ENCODE results near the gene KCTD13.

The KCTD13 gene

DNA sequence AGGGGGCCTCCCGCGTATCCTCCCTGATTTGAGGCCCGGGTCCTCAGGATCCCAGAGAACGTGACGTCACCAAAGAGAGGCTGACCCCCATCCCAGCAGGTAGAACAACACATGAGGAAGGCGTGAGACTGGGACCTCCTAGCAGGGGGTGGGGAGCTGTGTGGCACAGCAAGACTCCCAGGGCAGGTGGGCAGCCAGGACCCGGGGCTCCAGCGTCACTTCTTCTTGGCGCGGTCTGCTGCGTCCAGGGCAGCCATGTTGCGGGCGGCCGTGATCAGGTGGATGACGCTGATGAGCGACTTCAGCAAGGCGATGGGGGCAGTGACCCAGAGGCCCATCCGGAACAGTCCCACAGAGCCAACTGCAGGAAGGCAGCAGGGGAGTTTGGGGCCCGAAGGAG, 67.1 kb downstream of the KCTD13 start:
- no peak overlapping the region for H3K9ac ChIP-seq (ENCODE audit: low read depth, low read length)
- H3K79me2 ChIP-seq (ENCODE audit: insufficient read depth, low read length) = peaks cover 24% of the 10 kb centered on the region
- H4K20me1 ChIP-seq (ENCODE audit: insufficient read depth, low read length) = no peaks in the 10 kb centered on the region
- no peak for DNase-seq
- ATAC-seq (ENCODE audit: insufficient read depth, low read depth) = no peak
- H3K4me1 ChIP-seq (ENCODE audit: insufficient read depth, low read length) = peaks cover 25% of the 10 kb centered on the region
- no peak overlapping the region for H3K27ac ChIP-seq (ENCODE audit: low read length)
- no peak overlapping the region for H3K4me2 ChIP-seq (ENCODE audit: insufficient read depth, low read length)
- no peak overlapping the region for H2AFZ ChIP-seq (ENCODE audit: low read depth, low read length)
- TF ChIP-seq, protein P1, sequence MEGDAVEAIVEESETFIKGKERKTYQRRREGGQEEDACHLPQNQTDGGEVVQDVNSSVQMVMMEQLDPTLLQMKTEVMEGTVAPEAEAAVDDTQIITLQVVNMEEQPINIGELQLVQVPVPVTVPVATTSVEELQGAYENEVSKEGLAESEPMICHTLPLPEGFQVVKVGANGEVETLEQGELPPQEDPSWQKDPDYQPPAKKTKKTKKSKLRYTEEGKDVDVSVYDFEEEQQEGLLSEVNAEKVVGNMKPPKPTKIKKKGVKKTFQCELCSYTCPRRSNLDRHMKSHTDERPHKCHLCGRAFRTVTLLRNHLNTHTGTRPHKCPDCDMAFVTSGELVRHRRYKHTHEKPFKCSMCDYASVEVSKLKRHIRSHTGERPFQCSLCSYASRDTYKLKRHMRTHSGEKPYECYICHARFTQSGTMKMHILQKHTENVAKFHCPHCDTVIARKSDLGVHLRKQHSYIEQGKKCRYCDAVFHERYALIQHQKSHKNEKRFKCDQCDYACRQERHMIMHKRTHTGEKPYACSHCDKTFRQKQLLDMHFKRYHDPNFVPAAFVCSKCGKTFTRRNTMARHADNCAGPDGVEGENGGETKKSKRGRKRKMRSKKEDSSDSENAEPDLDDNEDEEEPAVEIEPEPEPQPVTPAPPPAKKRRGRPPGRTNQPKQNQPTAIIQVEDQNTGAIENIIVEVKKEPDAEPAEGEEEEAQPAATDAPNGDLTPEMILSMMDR (IDR thresholded peaks at IDR 0.05; ENCODE audit: borderline replicate concordance, extremely low read depth, low read length, poor library complexity, severe bottlenecking) = no peak
- TF ChIP-seq EZH2 (IDR thresholded peaks at IDR 0.05; ENCODE audit: borderline replicate concordance, low read depth, low read length, severe bottlenecking) = no peak
- no peaks in the 10 kb centered on the region for H3K9me3 ChIP-seq (ENCODE audit: insufficient read depth, low read length, severe bottlenecking)
- H3K36me3 ChIP-seq (ENCODE audit: insufficient read depth, low read length) = peaks cover 28% of the 10 kb centered on the region
- no peaks in the 10 kb centered on the region for H3K27me3 ChIP-seq (ENCODE audit: insufficient read depth, low read length, poor library complexity)
- H3K4me3 ChIP-seq (ENCODE audit: low read depth in 1 of 2, low read length in 2 of 2) = no peak overlapping the region

DNA sequence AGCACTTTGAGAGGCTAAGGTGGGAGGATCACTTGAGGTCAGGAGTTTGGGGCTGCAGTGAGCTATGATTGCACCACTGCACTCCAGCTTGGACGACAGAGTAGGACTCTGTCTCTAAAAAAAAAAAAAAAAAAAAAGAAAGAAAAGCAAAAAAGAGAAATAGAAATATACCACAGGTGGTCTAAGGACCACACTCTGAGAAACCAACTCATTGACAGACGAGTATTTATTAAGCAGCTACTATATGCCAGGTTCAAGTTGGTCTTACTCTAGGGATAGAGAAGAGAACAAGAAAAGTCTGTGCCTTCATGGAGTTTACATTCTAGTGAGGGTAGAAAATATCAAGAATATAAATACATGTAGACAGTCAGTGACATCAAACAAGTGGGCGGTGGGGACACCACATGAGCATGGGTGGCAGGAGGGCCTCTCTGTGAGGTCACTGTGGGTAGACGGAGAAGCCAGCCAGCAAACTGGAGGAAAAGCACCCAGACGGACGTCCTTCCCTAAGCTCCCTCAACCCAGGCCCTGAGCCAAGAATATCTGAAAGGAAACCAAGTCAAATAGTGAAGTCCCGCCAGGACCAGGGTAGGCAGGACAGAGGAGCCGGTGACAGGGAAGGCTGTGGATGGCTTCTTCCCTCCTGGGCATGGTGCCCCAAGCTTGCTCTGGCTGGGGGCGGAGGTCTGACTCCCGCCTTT, 67.7 kb downstream of the KCTD13 start:
- Histone ChIP-seq H3K9ac (ENCODE audit: low read depth, low read length) (no peak overlapping the region), H3K4me1 (ENCODE audit: insufficient read depth, low read length) (peaks cover 19% of the 10 kb centered on the region), H3K4me2 (ENCODE audit: insufficient read depth, low read length) (no peak overlapping the region), H3K27ac (ENCODE audit: low read length) (no peak overlapping the region), H3K27me3 (ENCODE audit: insufficient read depth, low read length, poor library complexity) (no peaks in the 10 kb centered on the region), H3K36me3 (ENCODE audit: insufficient read depth, low read length) (peaks cover 28% of the 10 kb centered on the region), H3K79me2 (ENCODE audit: insufficient read depth, low read length) (peaks cover 24% of the 10 kb centered on the region), H3K4me3 (ENCODE audit: low read depth in 1 of 2, low read length in 2 of 2) (no peak overlapping the region), H4K20me1 (ENCODE audit: insufficient read depth, low read length) (no peaks in the 10 kb centered on the region), H3K9me3 (ENCODE audit: insufficient read depth, low read length, severe bottlenecking) (no peaks in the 10 kb centered on the region), H2AFZ (ENCODE audit: low read depth, low read length) (no peak overlapping the region)
- ATAC-seq (ENCODE audit: insufficient read depth, low read depth) (no peak), DNase-seq (no peak)
- TF ChIP-seq, protein P1 (IDR thresholded peaks at IDR 0.05; ENCODE audit: borderline replicate concordance, extremely low read depth, low read length, poor library complexity, severe bottlenecking) = no peak
- no peak for TF ChIP-seq EZH2 (IDR thresholded peaks at IDR 0.05; ENCODE audit: borderline replicate concordance, low read depth, low read length, severe bottlenecking)

DNA sequence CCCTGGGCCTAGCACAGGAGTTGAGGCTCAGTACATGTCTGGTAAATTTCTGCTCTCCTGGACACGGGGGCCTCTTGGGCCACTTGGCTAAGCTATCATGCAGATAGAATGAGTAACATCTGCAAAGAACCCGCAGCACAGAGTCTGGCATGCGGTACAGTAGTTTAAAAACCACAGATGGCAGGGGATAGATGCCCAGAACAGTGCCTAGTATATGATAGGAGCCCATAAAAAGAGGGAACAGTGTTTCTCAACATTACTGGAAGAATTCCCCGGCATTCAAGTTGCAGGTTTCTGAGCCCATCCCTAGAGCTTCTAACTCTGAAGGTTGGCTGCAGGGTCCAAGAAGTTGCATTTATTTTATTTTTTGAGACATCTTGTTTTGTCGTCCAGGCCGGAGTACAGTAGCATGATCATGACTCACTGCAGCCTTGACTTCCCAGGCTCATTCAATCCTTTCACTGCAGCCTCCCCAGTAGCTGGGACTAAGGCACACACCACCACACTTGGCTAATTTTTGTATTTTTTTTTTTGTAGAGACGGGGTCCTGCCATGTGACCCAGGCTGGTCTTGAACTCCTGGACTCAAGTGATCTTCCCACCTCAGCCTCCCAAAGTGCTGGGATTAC, 68.8 kb downstream of the KCTD13 start:
- no peak overlapping the region for H3K4me2 ChIP-seq (ENCODE audit: insufficient read depth, low read length)
- H3K27ac ChIP-seq (ENCODE audit: low read length) = no peak overlapping the region
- no peak overlapping the region for H3K4me3 ChIP-seq (ENCODE audit: low read depth in 1 of 2, low read length in 2 of 2)
- no peaks in the 10 kb centered on the region for H3K9me3 ChIP-seq (ENCODE audit: insufficient read depth, low read length, severe bottlenecking)
- H4K20me1 ChIP-seq (ENCODE audit: insufficient read depth, low read length) = no peaks in the 10 kb centered on the region
- no peak overlapping the region for H3K9ac ChIP-seq (ENCODE audit: low read depth, low read length)
- H3K27me3 ChIP-seq (ENCODE audit: insufficient read depth, low read length, poor library complexity) = no peaks in the 10 kb centered on the region
- no peak overlapping the region for H2AFZ ChIP-seq (ENCODE audit: low read depth, low read length)
- peaks cover 28% of the 10 kb centered on the region for H3K36me3 ChIP-seq (ENCODE audit: insufficient read depth, low read length)
- no peak for TF ChIP-seq EZH2 (IDR thresholded peaks at IDR 0.05; ENCODE audit: borderline replicate concordance, low read depth, low read length, severe bottlenecking)
- TF ChIP-seq, protein P1 (IDR thresholded peaks at IDR 0.05; ENCODE audit: borderline replicate concordance, extremely low read depth, low read length, poor library complexity, severe bottlenecking) = no peak
- H3K4me1 ChIP-seq (ENCODE audit: insufficient read depth, low read length) = peaks cover 17% of the 10 kb centered on the region
- H3K79me2 ChIP-seq (ENCODE audit: insufficient read depth, low read length) = peaks cover 16% of the 10 kb centered on the region
- ATAC-seq (ENCODE audit: insufficient read depth, low read depth) (no peak), DNase-seq (no peak)

Measured in DND-41 (cell line).